DOHH2 (cell line): ENCODE results near the gene CFAP221.

Experiments
- H3F3A ChIP-seq: fragments of 200-600 bp; sonication (generic), shearing (Covaris generic); 2 replicates; pipeline ENCODE4 v1.6.0; 2016; ENCODE audit warnings: antibody characterized with exemption, mild to moderate bottlenecking; ENCODE audit not compliant: control insufficient read depth, insufficient read depth
- H3K27ac ChIP-seq: fragments of 200-600 bp; sonication (generic); 2 replicates; pipeline ENCODE4 v1.5.1; 2014; ENCODE audit warnings: low read depth, mild to moderate bottlenecking, low read length, moderate library complexity
- H3K27me3 ChIP-seq: fragments of 200-600 bp; sonication (generic); 2 replicates; pipeline ENCODE4 v1.6.1; 2014; ENCODE audit warnings: mild to moderate bottlenecking, low read length, mixed read lengths; ENCODE audit not compliant: control insufficient read depth
- H3K36me3 ChIP-seq: fragments of 200-600 bp; sonication (generic); 2 replicates; pipeline ENCODE4 v1.6.1; 2014; ENCODE audit warnings: mild to moderate bottlenecking, low read length, moderate library complexity, mixed read lengths; ENCODE audit not compliant: control insufficient read depth
- H3K4me1 ChIP-seq: fragments of 200-600 bp; sonication (generic); 2 replicates; pipeline ENCODE4 v1.6.1; 2014; ENCODE audit warnings: mild to moderate bottlenecking, low read length, mixed read lengths; ENCODE audit not compliant: control insufficient read depth
- H3K4me2 ChIP-seq: fragments of 200-600 bp; sonication (generic); 2 replicates; pipeline ENCODE4 v1.6.0; 2014; ENCODE audit warnings: mild to moderate bottlenecking, low read length, moderate library complexity
- H3K4me3 ChIP-seq: fragments of 200-600 bp; sonication (generic); 2 replicates; pipeline ENCODE4 v1.5.1; 2014; ENCODE audit warnings: mild to moderate bottlenecking, low read length, mixed read lengths
- H3K79me2 ChIP-seq: fragments of 200-600 bp; sonication (generic); 2 replicates; pipeline ENCODE4 v1.6.1; 2014; ENCODE audit warnings: mild to moderate bottlenecking, low read length, mixed read lengths; ENCODE audit not compliant: control insufficient read depth
- H3K9me2 ChIP-seq: fragments of 200-600 bp; sonication (generic); replicated peaks from 2 replicates; pipeline ENCODE4 v1.6.1; 2014; ENCODE audit warnings: mild to moderate bottlenecking, low read length, mixed read lengths; ENCODE audit not compliant: control insufficient read depth
- H3K9me3 ChIP-seq: fragments of 200-600 bp; sonication (generic); 2 replicates; pipeline ENCODE4 v1.6.1; 2014; ENCODE audit warnings: antibody characterized with exemption, low read length, mixed read lengths; ENCODE audit not compliant: control insufficient read depth, insufficient read depth
- H4K20me1 ChIP-seq: fragments of 200-600 bp; sonication (generic); 2 replicates; pipeline ENCODE4 v1.6.0; 2014; ENCODE audit warnings: low read depth, mild to moderate bottlenecking, antibody characterized with exemption, low read length, moderate library complexity; ENCODE audit not compliant: control insufficient read depth, insufficient read depth
- EZH2phosphoT487 ChIP-seq: fragments of 200-600 bp; sonication (generic); IDR thresholded peaks from 2 replicates; pipeline ENCODE4 v1.6.1; 2017; ENCODE audit warnings: borderline replicate concordance, mild to moderate bottlenecking, antibody characterized with exemption, low read length, moderate library complexity, mixed read lengths
- TF ChIP-seq, protein P1 (sequence below): fragments of 200-600 bp; sonication (generic); IDR thresholded peaks from one replicate; pipeline ENCODE4 v1.5.1; 2014; ENCODE audit warnings: antibody characterized with exemption, mild to moderate bottlenecking, low read depth, low read length; ENCODE audit not compliant: poor library complexity, severe bottlenecking

The CFAP221 gene

DNA sequence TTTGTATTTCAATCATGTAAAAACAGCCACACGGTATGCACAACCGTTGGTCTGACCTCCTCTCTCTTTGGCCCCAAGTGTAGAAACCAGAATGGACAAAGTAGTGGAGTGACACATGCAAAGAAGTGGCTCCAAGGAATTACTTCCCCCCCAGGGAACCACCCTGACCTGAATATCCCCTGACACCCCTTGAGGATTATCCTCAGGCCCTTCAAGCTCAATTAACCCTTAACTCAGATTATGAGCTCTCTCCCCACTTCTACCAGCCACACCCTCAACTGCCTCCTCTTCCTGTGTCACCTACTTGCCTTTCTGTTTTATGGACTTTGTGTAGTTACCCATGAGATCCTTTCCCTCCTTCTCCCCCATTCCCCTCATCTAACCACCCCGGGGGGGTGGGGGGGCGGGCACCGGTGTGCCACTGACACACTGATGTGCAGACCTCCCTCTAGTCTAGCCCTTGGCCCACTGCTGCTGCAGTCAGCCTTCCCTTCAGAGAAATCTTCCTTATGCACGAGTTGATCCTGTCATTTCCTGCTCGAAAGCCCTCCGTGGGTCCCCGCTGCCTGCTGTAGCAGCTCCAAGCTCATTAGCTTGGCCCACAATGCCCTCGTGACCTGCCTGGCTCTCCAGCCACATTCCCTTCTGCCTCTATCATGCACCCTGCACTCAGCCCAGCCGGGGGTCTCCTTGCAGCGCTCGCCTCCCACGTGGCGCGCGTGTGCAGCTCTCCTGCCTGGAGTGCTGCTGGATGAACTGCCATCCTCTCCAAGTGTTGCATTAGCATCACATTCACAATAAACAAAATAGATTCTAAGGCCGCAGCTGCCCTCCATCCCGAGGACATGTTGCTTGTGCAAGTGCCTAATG lies 94.7 kb downstream of the CFAP221 start:
- H3K27me3 ChIP-seq = no peaks in the 10 kb centered on the region
- no peaks in the 10 kb centered on the region for H4K20me1 ChIP-seq
- H3F3A ChIP-seq = no peaks in the 10 kb centered on the region
- H3K27ac ChIP-seq = no peak overlapping the region
- H3K79me2 ChIP-seq = no peaks in the 10 kb centered on the region
- no peak overlapping the region for H3K4me3 ChIP-seq
- 0 out of 2 replicates have a peak, but pooled peaks cover 3% of the 10 kb centered on the region for H3K4me1 ChIP-seq
- no peak for TF ChIP-seq EZH2phosphoT487
- TF ChIP-seq, protein P1, sequence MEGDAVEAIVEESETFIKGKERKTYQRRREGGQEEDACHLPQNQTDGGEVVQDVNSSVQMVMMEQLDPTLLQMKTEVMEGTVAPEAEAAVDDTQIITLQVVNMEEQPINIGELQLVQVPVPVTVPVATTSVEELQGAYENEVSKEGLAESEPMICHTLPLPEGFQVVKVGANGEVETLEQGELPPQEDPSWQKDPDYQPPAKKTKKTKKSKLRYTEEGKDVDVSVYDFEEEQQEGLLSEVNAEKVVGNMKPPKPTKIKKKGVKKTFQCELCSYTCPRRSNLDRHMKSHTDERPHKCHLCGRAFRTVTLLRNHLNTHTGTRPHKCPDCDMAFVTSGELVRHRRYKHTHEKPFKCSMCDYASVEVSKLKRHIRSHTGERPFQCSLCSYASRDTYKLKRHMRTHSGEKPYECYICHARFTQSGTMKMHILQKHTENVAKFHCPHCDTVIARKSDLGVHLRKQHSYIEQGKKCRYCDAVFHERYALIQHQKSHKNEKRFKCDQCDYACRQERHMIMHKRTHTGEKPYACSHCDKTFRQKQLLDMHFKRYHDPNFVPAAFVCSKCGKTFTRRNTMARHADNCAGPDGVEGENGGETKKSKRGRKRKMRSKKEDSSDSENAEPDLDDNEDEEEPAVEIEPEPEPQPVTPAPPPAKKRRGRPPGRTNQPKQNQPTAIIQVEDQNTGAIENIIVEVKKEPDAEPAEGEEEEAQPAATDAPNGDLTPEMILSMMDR = no peak
- no peaks in the 10 kb centered on the region for H3K9me2 ChIP-seq
- no peaks in the 10 kb centered on the region for H3K36me3 ChIP-seq
- H3K4me2 ChIP-seq = no peak overlapping the region
- no peaks in the 10 kb centered on the region for H3K9me3 ChIP-seq

DNA sequence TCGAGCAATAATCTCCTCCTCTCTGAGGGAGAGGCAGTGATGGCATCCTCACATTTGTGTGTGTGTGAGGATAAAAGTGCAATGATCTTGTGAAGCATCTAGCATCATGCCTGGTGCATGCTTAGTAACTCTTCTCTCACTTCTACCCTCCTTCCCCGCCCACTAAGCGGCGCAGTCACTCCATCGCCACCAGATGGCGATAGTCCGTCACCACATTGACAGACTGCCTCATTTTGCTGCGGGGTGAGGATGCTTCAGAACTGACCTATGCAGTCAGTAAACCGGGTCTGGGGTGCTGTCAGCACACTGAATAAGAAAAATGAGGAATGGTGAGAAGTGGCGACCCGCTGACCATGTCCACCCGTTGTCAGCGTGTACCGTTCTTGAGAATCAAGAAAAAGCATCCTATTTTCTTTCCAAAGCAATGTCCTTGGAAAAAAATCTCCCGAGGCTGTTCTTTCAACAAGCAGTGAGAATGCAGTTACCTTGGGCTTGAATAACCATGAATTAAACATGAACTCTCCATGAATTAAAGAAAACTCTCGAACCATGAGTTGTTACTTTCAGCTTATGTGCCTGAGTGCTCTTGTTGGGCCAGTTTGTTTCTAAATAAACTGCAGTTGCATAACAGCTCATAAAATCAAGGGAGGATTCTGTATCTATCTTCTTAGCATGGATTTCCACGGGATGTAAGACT lies 97.5 kb downstream of the CFAP221 start:
- Histone ChIP-seq H4K20me1 (no peaks in the 10 kb centered on the region), H3F3A (no peaks in the 10 kb centered on the region), H3K9me3 (no peaks in the 10 kb centered on the region), H3K36me3 (no peaks in the 10 kb centered on the region), H3K9me2 (no peaks in the 10 kb centered on the region), H3K27ac (no peak overlapping the region), H3K4me2 (no peak overlapping the region), H3K4me3 (no peak overlapping the region), H3K27me3 (no peaks in the 10 kb centered on the region), H3K4me1 (0 out of 2 replicates have a peak, but pooled peaks cover 3% of the 10 kb centered on the region), H3K79me2 (no peaks in the 10 kb centered on the region)
- TF ChIP-seq, protein P1 = peak; percentile 95
- TF ChIP-seq EZH2phosphoT487 = no peak

DNA sequence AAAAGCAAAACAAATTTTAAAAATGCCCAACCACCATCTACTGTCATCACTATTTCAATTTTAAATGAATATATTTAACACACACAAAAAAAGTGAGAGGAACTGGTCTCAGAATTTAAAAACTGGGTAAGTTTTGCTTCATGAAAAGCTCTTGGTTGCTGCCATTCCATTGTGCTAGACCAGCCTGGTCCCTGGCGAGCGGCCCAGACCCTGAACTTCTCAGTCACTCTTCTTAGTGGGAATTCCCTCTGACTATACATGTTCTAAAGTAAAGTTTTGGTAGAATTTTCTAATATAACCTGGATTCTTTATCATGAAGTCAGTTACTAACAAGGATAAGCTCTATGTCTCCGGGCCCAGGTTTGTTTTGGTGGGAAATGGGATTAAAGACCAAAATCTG lies 99.9 kb downstream of the CFAP221 start:
- no peaks in the 10 kb centered on the region for H3K36me3 ChIP-seq
- TF ChIP-seq, protein P1 = no peak
- no peak for TF ChIP-seq EZH2phosphoT487

More for the DNA sequence above, 99.9 kb downstream of the CFAP221 start:
- no peaks in the 10 kb centered on the region for H3K27me3 ChIP-seq
- H3F3A ChIP-seq = no peaks in the 10 kb centered on the region
- H3K27ac ChIP-seq = no peak overlapping the region
- peaks cover 16% of the 10 kb centered on the region for H3K4me1 ChIP-seq
- H3K4me3 ChIP-seq = no peak overlapping the region
- H3K4me2 ChIP-seq = no peak overlapping the region
- H4K20me1 ChIP-seq = no peaks in the 10 kb centered on the region
- H3K9me3 ChIP-seq = no peaks in the 10 kb centered on the region
- H3K9me2 ChIP-seq = no peaks in the 10 kb centered on the region
- H3K79me2 ChIP-seq = no peaks in the 10 kb centered on the region
